ENCODE results near the gene RGS11. TPM values are rescaled to one million over a fixed set of nuclear protein-coding genes. Genes with fewer than 3 reads are reported as not detected.

The RGS11 gene
- total and polyA plus RNA-seq, 2 of the 4 experiments (the other 2 are of a cell fraction), result under 0.01 to 0.48 TPM

DNA sequence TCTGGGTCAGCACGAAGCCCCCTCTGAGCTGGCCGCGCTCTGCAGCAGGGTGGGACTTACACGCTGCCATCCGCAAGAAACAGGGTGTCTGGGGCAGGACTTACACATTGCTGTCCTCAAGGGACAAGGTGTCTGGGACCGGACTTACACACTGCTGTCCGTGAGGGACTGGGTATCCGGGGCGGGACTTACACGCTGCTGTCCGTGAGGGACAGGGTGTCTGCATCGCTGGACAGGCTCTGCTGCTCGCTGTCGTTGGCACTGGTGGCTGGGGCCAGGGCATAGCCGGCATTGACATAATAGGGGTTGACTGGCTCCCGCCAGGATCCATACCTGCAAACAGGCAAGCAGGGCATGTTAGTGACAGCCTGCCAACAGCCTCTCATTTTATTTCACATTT, 38.6 kb upstream of the RGS11 start:
- 93% methylated on average over 12 of the region's 16 CpGs; no CpG with 5 or more reads in 1 of the 2 experiments for WGBS, 2 experiments (ENCODE audit: extremely low coverage in 2 of 2, insufficient read length in 1 of 2)
- H3K4me3 ChIP-seq (ENCODE audit: insufficient read depth, low read depth, low read length), result no peak overlapping the region
- no peak overlapping the region for H3K27ac ChIP-seq (ENCODE audit: insufficient read depth, low read length)
- H2AK5ac ChIP-seq (ENCODE audit: low read depth, low read length), result no peak overlapping the region
- in situ Hi-C loops (cut with MboI; ENCODE audit: low sequenced_read_pairs), result no loop called here
- peaks cover 33% of the 10 kb centered on the region for H4K20me1 ChIP-seq (ENCODE audit: insufficient read depth, low read length)
- dilution Hi-C loops (cut with HindIII; ENCODE audit: low sequenced_read_pairs, unreplicated experiment), result no loop called here
- no peak overlapping the region for H3K23ac ChIP-seq (ENCODE audit: low read depth, low read length)
- POLR2A ChIA-PET (ENCODE audit: unreplicated experiment), result no interaction called here
- H3K9me1 ChIP-seq (ENCODE audit: insufficient read depth, low read length), result no peaks in the 10 kb centered on the region; the same call in 1 of the 2 replicates
- no peak overlapping the region for H3K4ac ChIP-seq (ENCODE audit: low read depth, low read length)
- H2BK120ac ChIP-seq (ENCODE audit: low read depth, low read length), result no peak overlapping the region
- ATAC-seq (ENCODE audit: low read depth) (no peak), DNase-seq (no peak)
- H3K4me1 ChIP-seq (ENCODE audit: control insufficient read depth, insufficient read depth, low read length), result no peaks in the 10 kb centered on the region
- no peak overlapping the region for H2AFZ ChIP-seq (replicated peaks; ENCODE audit: low read length, poor library complexity)
- BruUV-seq (replicated peaks), result no TSS peak
- no peak overlapping the region for H2BK5ac ChIP-seq (ENCODE audit: low read depth, low read length, poor library complexity, severe bottlenecking)
- no peaks in the 10 kb centered on the region for H3K27me3 ChIP-seq (ENCODE audit: control insufficient read depth, insufficient read depth, low read length)
- TF ChIP-seq MAFK (IDR thresholded peaks at IDR 0.05; ENCODE audit: low read depth, low read length), result no peak
- TF ChIP-seq, protein P1, sequence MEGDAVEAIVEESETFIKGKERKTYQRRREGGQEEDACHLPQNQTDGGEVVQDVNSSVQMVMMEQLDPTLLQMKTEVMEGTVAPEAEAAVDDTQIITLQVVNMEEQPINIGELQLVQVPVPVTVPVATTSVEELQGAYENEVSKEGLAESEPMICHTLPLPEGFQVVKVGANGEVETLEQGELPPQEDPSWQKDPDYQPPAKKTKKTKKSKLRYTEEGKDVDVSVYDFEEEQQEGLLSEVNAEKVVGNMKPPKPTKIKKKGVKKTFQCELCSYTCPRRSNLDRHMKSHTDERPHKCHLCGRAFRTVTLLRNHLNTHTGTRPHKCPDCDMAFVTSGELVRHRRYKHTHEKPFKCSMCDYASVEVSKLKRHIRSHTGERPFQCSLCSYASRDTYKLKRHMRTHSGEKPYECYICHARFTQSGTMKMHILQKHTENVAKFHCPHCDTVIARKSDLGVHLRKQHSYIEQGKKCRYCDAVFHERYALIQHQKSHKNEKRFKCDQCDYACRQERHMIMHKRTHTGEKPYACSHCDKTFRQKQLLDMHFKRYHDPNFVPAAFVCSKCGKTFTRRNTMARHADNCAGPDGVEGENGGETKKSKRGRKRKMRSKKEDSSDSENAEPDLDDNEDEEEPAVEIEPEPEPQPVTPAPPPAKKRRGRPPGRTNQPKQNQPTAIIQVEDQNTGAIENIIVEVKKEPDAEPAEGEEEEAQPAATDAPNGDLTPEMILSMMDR (conservative IDR thresholded peaks at IDR 0.05; ENCODE audit: low read depth, low read length), result no peak
- no peak for TF ChIP-seq MAZ (IDR thresholded peaks at IDR 0.05; ENCODE audit: borderline replicate concordance, low read depth, low read length)
- no peak for TF ChIP-seq MXI1 (IDR thresholded peaks at IDR 0.05; ENCODE audit: borderline replicate concordance, low read depth, low read length)
- TF ChIP-seq POLR2A (IDR thresholded peaks at IDR 0.05; ENCODE audit: low read depth, low read length), result no peak
- no peak for TF ChIP-seq RCOR1 (IDR thresholded peaks at IDR 0.05; ENCODE audit: insufficient replicate concordance, low read length)
- TF ChIP-seq, protein P2, sequence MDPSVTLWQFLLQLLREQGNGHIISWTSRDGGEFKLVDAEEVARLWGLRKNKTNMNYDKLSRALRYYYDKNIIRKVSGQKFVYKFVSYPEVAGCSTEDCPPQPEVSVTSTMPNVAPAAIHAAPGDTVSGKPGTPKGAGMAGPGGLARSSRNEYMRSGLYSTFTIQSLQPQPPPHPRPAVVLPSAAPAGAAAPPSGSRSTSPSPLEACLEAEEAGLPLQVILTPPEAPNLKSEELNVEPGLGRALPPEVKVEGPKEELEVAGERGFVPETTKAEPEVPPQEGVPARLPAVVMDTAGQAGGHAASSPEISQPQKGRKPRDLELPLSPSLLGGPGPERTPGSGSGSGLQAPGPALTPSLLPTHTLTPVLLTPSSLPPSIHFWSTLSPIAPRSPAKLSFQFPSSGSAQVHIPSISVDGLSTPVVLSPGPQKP (IDR thresholded peaks at IDR 0.05; ENCODE audit: borderline replicate concordance, low read depth, low read length), result no peak
- TF ChIP-seq RAD21 (IDR thresholded peaks at IDR 0.05; ENCODE audit: low read length), result no peak
- no peak for TF ChIP-seq BHLHE40 (IDR thresholded peaks at IDR 0.05; ENCODE audit: low read depth, low read length)
- TF ChIP-seq NFE2L2 (IDR thresholded peaks at IDR 0.05; ENCODE audit: low read depth, low read length), result no peak
- TF ChIP-seq RFX5 (IDR thresholded peaks at IDR 0.05; ENCODE audit: low read depth, low read length), result no peak
- TF ChIP-seq CHD1 (IDR thresholded peaks at IDR 0.05; ENCODE audit: low read depth, low read length), result no peak
- TF ChIP-seq SMC3 (IDR thresholded peaks at IDR 0.05; ENCODE audit: low read depth, low read length), result no peak
- TF ChIP-seq, protein P3, sequence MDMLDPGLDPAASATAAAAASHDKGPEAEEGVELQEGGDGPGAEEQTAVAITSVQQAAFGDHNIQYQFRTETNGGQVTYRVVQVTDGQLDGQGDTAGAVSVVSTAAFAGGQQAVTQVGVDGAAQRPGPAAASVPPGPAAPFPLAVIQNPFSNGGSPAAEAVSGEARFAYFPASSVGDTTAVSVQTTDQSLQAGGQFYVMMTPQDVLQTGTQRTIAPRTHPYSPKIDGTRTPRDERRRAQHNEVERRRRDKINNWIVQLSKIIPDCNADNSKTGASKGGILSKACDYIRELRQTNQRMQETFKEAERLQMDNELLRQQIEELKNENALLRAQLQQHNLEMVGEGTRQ (IDR thresholded peaks at IDR 0.05; ENCODE audit: low read depth, low read length), result no peak
- no peak overlapping the region for H3K9ac ChIP-seq (ENCODE audit: low read depth, low read length)
- H3K9me3 ChIP-seq (ENCODE audit: control insufficient read depth, insufficient read depth, low read length), result no peaks in the 10 kb centered on the region
- H2BK15ac ChIP-seq (ENCODE audit: low read depth, low read length), result no peak overlapping the region
- H3K4me2 ChIP-seq (ENCODE audit: low read depth, low read length), result no peak overlapping the region
- H4K5ac ChIP-seq (ENCODE audit: low read depth, low read length), result no peak overlapping the region
- CTCF ChIA-PET, result no interaction called here
- peaks cover 29 to 51% of the 10 kb centered on the region in 2 experiments for H3K79me1 ChIP-seq (ENCODE audit: low read depth in 1 of 2, low read length in 2 of 2)
- H2BK20ac ChIP-seq (ENCODE audit: low read depth, low read length), result no peak overlapping the region
- H3K36me3 ChIP-seq (ENCODE audit: control insufficient read depth, insufficient read depth, low read length), result peaks cover 41% of the 10 kb centered on the region
- H3K56ac ChIP-seq (ENCODE audit: extremely low read depth, insufficient read depth, low read length), result no peak overlapping the region
- no peak overlapping the region for H2AK9ac ChIP-seq (replicated peaks; ENCODE audit: low read depth, low read length, poor library complexity)
- intact Hi-C loops (cut with micrococcal nuclease), result no loop called here
- no peak overlapping the region for H3K18ac ChIP-seq (ENCODE audit: low read depth, low read length)
- H4K8ac ChIP-seq (ENCODE audit: low read depth in 2 of 2, low read length in 2 of 2), result no peak overlapping the region
- no peak overlapping the region for H4K91ac ChIP-seq (ENCODE audit: insufficient read depth, low read depth, low read length)
- H3K14ac ChIP-seq (replicated peaks; ENCODE audit: low read depth, low read length), result no peak overlapping the region
